Keratinocyte (primary cell): Measurements from ENCODE around the gene GPATCH2. TPM values are rescaled to one million over a fixed set of nuclear protein-coding genes. Genes with fewer than 3 reads are reported as not detected.
"Not testable (repeated sequence)": the region's sequence is repeated elsewhere in the genome, so short reads cannot be mapped to it uniquely, and the experiment has no call there.

Experiments used
- DNase-seq: peaks from one replicate; pipeline ENCODE4 v3.0.0-alpha.2; 2011; ENCODE audit warnings: low read depth, missing footprints, low spot score
- FAIRE-seq: peaks from 2 replicates; lab custom pipeline; 2011; peaks lifted over from hg19 to GRCh38; lab: Jason Lieb, UNC
- H2AFZ ChIP-seq: 2 replicates; pipeline ENCODE4 v1.6.0; 2012; ENCODE audit warnings: low read length, control low read depth, inconsistent platforms; ENCODE audit not compliant: control insufficient read depth
- H3K27ac ChIP-seq: 2 replicates; pipeline ENCODE4 v1.5.1; 2011; ENCODE audit warnings: low read length; ENCODE audit not compliant: control insufficient read depth, insufficient read depth
- H3K27me3 ChIP-seq: 3 replicates; pipeline ENCODE4 v1.6.0; 2011; ENCODE audit warnings: low read length; ENCODE audit not compliant: control insufficient read depth, insufficient read depth; ENCODE audit errors: extremely low read depth
- H3K36me3 ChIP-seq, 2 experiments: 2 replicates in 1 of 2; 3 replicates in 1 of 2; pipeline ENCODE4 v1.5.1; 2011; ENCODE audit warnings: low read length in 2 of 2, mild to moderate bottlenecking in 1 of 2; ENCODE audit not compliant: control insufficient read depth in 2 of 2, insufficient read depth in 2 of 2; ENCODE audit errors: extremely low read depth in 1 of 2
- H3K4me1 ChIP-seq: 3 replicates; pipeline ENCODE4 v1.5.1; 2011; ENCODE audit warnings: low read length; ENCODE audit not compliant: control insufficient read depth, insufficient read depth; ENCODE audit errors: extremely low read depth
- H3K4me2 ChIP-seq: 3 replicates; pipeline ENCODE4 v1.6.0; 2011; ENCODE audit warnings: low read depth, low read length; ENCODE audit not compliant: control insufficient read depth, insufficient read depth; ENCODE audit errors: extremely low read depth
- H3K4me3 ChIP-seq, 3 experiments: fragments of 200-600 bp in 1 of 3; sonication (generic) in 1 of 3; 2 replicates in 2 of 3; 3 replicates in 1 of 3; pipeline ENCODE4 v1.5.1; 2011 to 2016; ENCODE audit warnings: low read length in 3 of 3, mild to moderate bottlenecking in 3 of 3, control low read depth in 2 of 3, inconsistent platforms in 1 of 3, low read depth in 1 of 3, mixed read lengths in 1 of 3, mixed run types in 1 of 3, moderate library complexity in 1 of 3; ENCODE audit not compliant: control insufficient read depth in 2 of 3, insufficient read depth in 2 of 3; ENCODE audit errors: extremely low read depth in 1 of 3
- H3K79me2 ChIP-seq: 2 replicates; pipeline ENCODE4 v1.6.0; 2012; ENCODE audit warnings: low read length; ENCODE audit not compliant: control insufficient read depth, insufficient read depth
- H3K9ac ChIP-seq: 3 replicates; pipeline ENCODE4 v1.6.0; 2011; ENCODE audit warnings: low read length; ENCODE audit not compliant: control insufficient read depth, insufficient read depth; ENCODE audit errors: extremely low read depth
- H3K9me1 ChIP-seq: 3 replicates; pipeline ENCODE4 v1.6.0; 2011; ENCODE audit warnings: low read length; ENCODE audit not compliant: control insufficient read depth, insufficient read depth; ENCODE audit errors: extremely low read depth
- H3K9me3 ChIP-seq: 2 replicates; pipeline ENCODE4 v1.5.1; 2012; ENCODE audit warnings: low read depth, low read length; ENCODE audit not compliant: control insufficient read depth
- H4K20me1 ChIP-seq: 3 replicates; pipeline ENCODE4 v1.6.0; 2011; ENCODE audit warnings: low read length; ENCODE audit not compliant: control insufficient read depth, insufficient read depth; ENCODE audit errors: extremely low read depth
- CTCF ChIP-seq, 3 experiments: IDR thresholded peaks in 1 of 3; conservative IDR thresholded peaks in 1 of 3; optimal IDR thresholded peaks in 1 of 3; 2 replicates in 2 of 3; 3 replicates in 1 of 3; pipeline versions ENCODE3 to v1.5.1; 2011; ENCODE audit warnings: low read length in 3 of 3, mild to moderate bottlenecking in 3 of 3, moderate library complexity in 2 of 3, control low read depth in 1 of 3, inconsistent platforms in 1 of 3; ENCODE audit not compliant: insufficient read depth in 2 of 3; ENCODE audit errors: extremely low read depth in 1 of 3
- EZH2 ChIP-seq: IDR thresholded peaks from one replicate; pipeline ENCODE4 v1.6.1; 2012; ENCODE audit warnings: inconsistent platforms, mild to moderate bottlenecking, low read length, moderate library complexity
- dilution Hi-C: fragments of 300-500 bp; cut with MboI; formaldehyde crosslinking; loops from one replicate; pipeline ENCODE4 v1.7.0; 2020; ENCODE audit warnings: low sequenced_read_pairs; ENCODE audit not compliant: extremely low pct_ligation_motif_present
- polyA plus RNA-seq, 5 experiments: library from polyadenylated mRNA; depleted of rRNA in 3 of 5; stranded (reverse) in 3 of 5; stranded (forward) in 1 of 5; unstranded in 1 of 5; fragments of >200 nt; gene quantifications; 1 replicate in 1 of 5; 2 replicates in 3 of 5; 3 replicates in 1 of 5; pipeline versions ENCODE4 v1.2.1 to v1.2.3, GENCODE V29; 2011 to 2012; ENCODE audit warnings: missing spikeins in 2 of 5, low read depth in 1 of 5, low replicate concordance in 1 of 5

GPATCH2 gene
- polyA plus RNA-seq, 1 donor (not counting 4 experiments of a cell fraction or from before 2014, with no cell fraction given): 15.7 TPM

GRCh38 chr1:217525773-217526490 is 105.0 kb downstream of the GPATCH2 start:
- Histone ChIP-seq H3K27ac (peak overlapping the region; percentile 79), H3K4me1 (peaks cover 33% of the 10 kb centered on the region), H3K9ac (no peak overlapping the region), H3K9me3 (no peaks in the 10 kb centered on the region), H3K4me3 (peak overlapping the region in 1 of 3 experiments; percentile 15), H3K36me3 (no peaks in the 10 kb centered on the region), H3K9me1 (no peaks in the 10 kb centered on the region), H4K20me1 (no peaks in the 10 kb centered on the region), H2AFZ (no peak overlapping the region), H3K4me2 (peak overlapping the region; percentile 50), H3K27me3 (no peaks in the 10 kb centered on the region), H3K79me2 (peaks cover 2% of the 10 kb centered on the region)
- TF ChIP-seq EZH2: no peak
- TF ChIP-seq CTCF (optimal IDR thresholded peaks at IDR 0.05 in 1 of 3, IDR thresholded peaks at IDR 0.05 in 1 of 3, conservative IDR thresholded peaks at IDR 0.05 in 1 of 3; ENCODE audit: extremely low read depth in 1 of 3, insufficient read depth in 2 of 3, low read length in 3 of 3): no peak
- FAIRE-seq (no peak), DNase-seq (no peak)
- dilution Hi-C loops: no loop called here

DNA sequence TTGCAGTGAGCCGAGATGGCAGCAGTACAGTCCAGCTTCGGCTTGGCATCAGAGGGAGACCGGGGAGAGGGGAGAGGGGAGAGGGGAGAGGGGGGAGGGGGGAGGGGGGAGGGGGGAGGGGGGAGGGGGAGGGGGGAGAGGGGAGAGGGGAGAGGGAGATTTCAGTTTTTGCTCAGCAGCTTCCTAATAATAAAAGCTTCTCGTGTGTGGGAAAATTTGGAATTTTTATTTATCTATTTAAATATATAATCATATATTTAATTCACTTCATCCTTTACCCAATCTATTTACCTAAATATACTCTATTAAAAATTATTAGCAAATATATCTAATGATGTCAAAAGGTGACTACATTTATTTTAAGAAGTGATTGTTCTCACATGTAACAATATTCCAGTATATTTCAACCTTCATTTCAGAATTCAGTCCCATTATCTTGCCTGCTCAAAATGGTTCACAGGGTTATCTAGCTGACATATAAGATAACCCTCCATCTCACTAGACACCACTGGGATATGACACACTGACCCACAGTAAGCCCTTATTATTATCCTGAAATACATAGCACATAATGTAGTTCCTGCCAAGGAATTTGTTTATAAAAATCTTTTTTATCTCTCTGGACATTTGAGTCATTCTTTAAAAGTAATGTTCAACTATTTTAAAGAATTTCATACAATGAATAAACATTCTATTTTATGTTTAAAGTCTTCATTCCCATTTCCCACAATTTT is 105.9 kb downstream of the GPATCH2 start:
- Histone ChIP-seq H3K79me2 (peaks cover 2% of the 10 kb centered on the region), H3K9me1 (no peaks in the 10 kb centered on the region), H2AFZ (no peak overlapping the region), H3K4me3 (no peak overlapping the region), H3K4me2 (no peak overlapping the region), H3K27ac (no peak overlapping the region), H4K20me1 (no peaks in the 10 kb centered on the region), H3K4me1 (peaks cover 33% of the 10 kb centered on the region), H3K27me3 (no peaks in the 10 kb centered on the region), H3K9me3 (no peaks in the 10 kb centered on the region), H3K36me3 (no peaks in the 10 kb centered on the region), H3K9ac (no peak overlapping the region)
- DNase-seq (no peak), FAIRE-seq (no peak)
- no peak for TF ChIP-seq CTCF (optimal IDR thresholded peaks at IDR 0.05 in 1 of 3, IDR thresholded peaks at IDR 0.05 in 1 of 3, conservative IDR thresholded peaks at IDR 0.05 in 1 of 3; ENCODE audit: extremely low read depth in 1 of 3, insufficient read depth in 2 of 3, low read length in 3 of 3)
- TF ChIP-seq EZH2: no peak
- dilution Hi-C loops: no loop called here

- H3K36me3 ChIP-seq, H3K9ac ChIP-seq, DNase-seq, H3K79me2 ChIP-seq, H2AFZ ChIP-seq, dilution Hi-C loops, H3K4me3 ChIP-seq, H3K27me3 ChIP-seq, H3K9me1 ChIP-seq, H3K4me2 ChIP-seq, FAIRE-seq, H3K27ac ChIP-seq, H4K20me1 ChIP-seq, H3K9me3 ChIP-seq: not testable (repeated sequence)
- peaks cover 32% of the 10 kb centered on the region for H3K4me1 ChIP-seq
These were observed 107.0 kb downstream of the GPATCH2 start for GRCh38 chr1:217523921-217524320.
